Spleen (tissue), 7 donors: Measurements from ENCODE around the gene UBE2QL1.

Experiments used
- POLR2A ChIP-seq, 3 donors: fragments of 450-650 bp; IDR thresholded peaks; one replicate each; pipeline ENCODE4 v1.5.1; 2017; ENCODE audit warnings: antibody characterized with exemption in 3 of 3, mild to moderate bottlenecking in 1 of 3
- POLR2AphosphoS5 ChIP-seq, 3 donors: sonication (generic); formaldehyde crosslinking; IDR thresholded peaks; one replicate each; pipeline ENCODE4 v1.5.1; 2017; ENCODE audit warnings: antibody characterized with exemption in 3 of 3
- TF ChIP-seq, protein P1 (sequence below), 11 experiments: fragments of 200-600 bp in 7 of 11; fragments of 450-650 bp in 4 of 11; sonication (generic) in 4 of 11; IDR thresholded peaks in 8 of 11; conservative IDR thresholded peaks in 3 of 11; 1 replicate in 7 of 11; 2 replicates in 4 of 11; pipeline versions ENCODE4 v1.4.0 to v1.8.0; 2016 to 2021; ENCODE audit warnings: antibody characterized with exemption in 11 of 11, inconsistent platforms in 4 of 11, mild to moderate bottlenecking in 1 of 11
- donor health status: DM: no; HTN: no; CAD: no; lungs with moderate emphysema.
- donor health status: DM: no; HTN: no; CAD: no.
- donor health status: DM: no; HTN: no; CAD: no.

DNA sequence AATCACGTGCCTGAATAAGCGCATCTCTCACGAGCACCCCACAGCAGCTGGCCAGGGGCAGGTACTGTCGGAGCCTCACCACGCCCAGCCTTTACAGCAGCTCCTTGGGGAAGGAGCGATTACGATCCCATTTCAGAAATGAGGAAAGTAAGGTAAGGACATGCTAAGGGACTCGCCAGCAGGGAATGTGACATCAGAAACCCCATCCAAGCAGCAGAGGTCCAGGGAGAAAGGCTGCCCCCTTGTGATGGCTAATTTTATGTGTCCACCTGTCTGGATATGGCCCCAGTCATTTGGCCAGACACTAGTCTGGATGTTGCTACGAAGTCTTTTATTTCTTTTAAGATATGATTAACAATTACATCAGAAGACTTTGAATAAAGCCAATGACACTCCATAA is 77.3 kb downstream of the UBE2QL1 start:
- TF ChIP-seq POLR2A (IDR thresholded peaks at IDR 0.05) (no peak), POLR2AphosphoS5 (IDR thresholded peaks at IDR 0.05) (no peak)
- TF ChIP-seq, protein P1, sequence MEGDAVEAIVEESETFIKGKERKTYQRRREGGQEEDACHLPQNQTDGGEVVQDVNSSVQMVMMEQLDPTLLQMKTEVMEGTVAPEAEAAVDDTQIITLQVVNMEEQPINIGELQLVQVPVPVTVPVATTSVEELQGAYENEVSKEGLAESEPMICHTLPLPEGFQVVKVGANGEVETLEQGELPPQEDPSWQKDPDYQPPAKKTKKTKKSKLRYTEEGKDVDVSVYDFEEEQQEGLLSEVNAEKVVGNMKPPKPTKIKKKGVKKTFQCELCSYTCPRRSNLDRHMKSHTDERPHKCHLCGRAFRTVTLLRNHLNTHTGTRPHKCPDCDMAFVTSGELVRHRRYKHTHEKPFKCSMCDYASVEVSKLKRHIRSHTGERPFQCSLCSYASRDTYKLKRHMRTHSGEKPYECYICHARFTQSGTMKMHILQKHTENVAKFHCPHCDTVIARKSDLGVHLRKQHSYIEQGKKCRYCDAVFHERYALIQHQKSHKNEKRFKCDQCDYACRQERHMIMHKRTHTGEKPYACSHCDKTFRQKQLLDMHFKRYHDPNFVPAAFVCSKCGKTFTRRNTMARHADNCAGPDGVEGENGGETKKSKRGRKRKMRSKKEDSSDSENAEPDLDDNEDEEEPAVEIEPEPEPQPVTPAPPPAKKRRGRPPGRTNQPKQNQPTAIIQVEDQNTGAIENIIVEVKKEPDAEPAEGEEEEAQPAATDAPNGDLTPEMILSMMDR (IDR thresholded peaks at IDR 0.05 in 8 of 11, conservative IDR thresholded peaks at IDR 0.05 in 3 of 11) = peak in 2 of 11 experiments; percentile 10 to 21
